GM19023 (cell line): ENCODE measurements around the gene IRF4.
"Not testable (repeated sequence)": the region's sequence is repeated elsewhere in the genome, so short reads cannot be mapped to it uniquely, and the experiment has no call there.

ENCODE experiments used
- ATAC-seq: cut with Tn5 transposase; IDR thresholded peaks from one replicate; pipeline ENCODE4 v1.9.1; 2021; ENCODE audit warnings: mild to moderate bottlenecking, moderate library complexity; ENCODE audit not compliant: unreplicated experiment

Gene IRF4

GRCh38 chr6:411402-412145 is 20.0 kb downstream of the IRF4 start:
- ATAC-seq = no peak

- no peak for ATAC-seq
Observed at GRCh38 chr6:412146-412886, 20.8 kb downstream of the IRF4 start.

- ATAC-seq = no peak
Observed at GRCh38 chr6:414447-414846, 22.9 kb downstream of the IRF4 start.

GRCh38 chr6:415087-415486 is 23.5 kb downstream of the IRF4 start:
- ATAC-seq = no peak

GRCh38 chr6:421211-421610 is 29.7 kb downstream of the IRF4 start:
- no peak for ATAC-seq

- ATAC-seq = no peak
Observed at GRCh38 chr6:422433-423054, 31.0 kb downstream of the IRF4 start.

GRCh38 chr6:423055-423798 is 31.7 kb downstream of the IRF4 start:
- no peak for ATAC-seq

GRCh38 chr6:423799-424345 is 32.3 kb downstream of the IRF4 start:
- ATAC-seq = no peak

- ATAC-seq = no peak
Observed at GRCh38 chr6:424741-425417, 33.3 kb downstream of the IRF4 start.

- not testable (repeated sequence) for ATAC-seq
Observed at GRCh38 chr6:425418-425788, 33.9 kb downstream of the IRF4 start.

- ATAC-seq = not testable (repeated sequence)
Observed at GRCh38 chr6:426198-426738, 34.7 kb downstream of the IRF4 start.

GRCh38 chr6:428047-428603 is 36.6 kb downstream of the IRF4 start:
- no peak for ATAC-seq

GRCh38 chr6:429515-430121 is 38.1 kb downstream of the IRF4 start:
- no peak for ATAC-seq

- peak; percentile 48 for ATAC-seq
Observed at GRCh38 chr6:431504-431903, 40.0 kb downstream of the IRF4 start.

- ATAC-seq = no peak
Observed at GRCh38 chr6:431986-432385, 40.4 kb downstream of the IRF4 start.

- no peak for ATAC-seq
Observed at GRCh38 chr6:434051-434705, 42.6 kb downstream of the IRF4 start.

- no peak for ATAC-seq
Observed at GRCh38 chr6:435441-436307, 44.1 kb downstream of the IRF4 start.
